ENCODE data around the gene SIX2.

The SIX2 gene

DNA sequence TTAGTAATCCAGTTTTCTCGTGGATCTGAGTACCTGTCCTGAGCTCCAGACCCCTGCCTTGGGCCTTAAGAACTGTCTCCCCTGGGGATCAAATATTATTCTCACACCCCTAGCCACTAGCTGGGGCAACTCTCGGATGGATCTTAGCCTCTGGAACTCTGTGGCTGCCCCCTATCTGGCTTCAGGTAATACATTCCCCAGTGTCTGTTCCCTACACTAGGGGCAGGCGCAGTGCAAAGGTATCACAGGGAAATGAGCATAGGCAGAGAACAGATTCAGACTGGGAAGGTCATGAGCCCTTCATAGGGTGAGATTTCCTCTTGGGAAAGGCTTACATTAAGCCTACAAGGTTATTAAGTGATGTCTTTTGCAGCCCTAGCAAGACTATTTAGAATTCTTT lies 11.2 kb upstream of the SIX2 start:
- no peak for DNase-seq

DNA sequence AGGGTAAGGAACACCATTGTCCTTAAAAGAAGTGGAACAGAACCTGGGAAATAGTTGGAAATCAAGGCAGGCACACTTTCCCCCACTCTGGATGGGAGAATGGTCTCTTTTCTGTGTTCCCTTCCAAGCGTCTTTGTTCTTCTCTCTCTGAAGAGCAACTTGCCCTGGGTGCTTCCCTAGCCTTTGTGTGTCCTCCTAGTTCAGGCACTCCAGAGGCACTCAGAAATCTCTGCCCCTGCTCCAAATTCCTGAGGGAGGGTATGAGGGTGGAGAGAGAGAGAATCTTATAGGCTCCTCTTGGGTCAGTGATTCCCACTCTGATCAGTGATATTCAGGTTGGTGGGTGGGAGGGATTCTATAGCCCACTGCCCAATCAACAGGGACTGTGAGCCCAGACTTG lies 8.8 kb upstream of the SIX2 start:
- no peak for DNase-seq

DNA sequence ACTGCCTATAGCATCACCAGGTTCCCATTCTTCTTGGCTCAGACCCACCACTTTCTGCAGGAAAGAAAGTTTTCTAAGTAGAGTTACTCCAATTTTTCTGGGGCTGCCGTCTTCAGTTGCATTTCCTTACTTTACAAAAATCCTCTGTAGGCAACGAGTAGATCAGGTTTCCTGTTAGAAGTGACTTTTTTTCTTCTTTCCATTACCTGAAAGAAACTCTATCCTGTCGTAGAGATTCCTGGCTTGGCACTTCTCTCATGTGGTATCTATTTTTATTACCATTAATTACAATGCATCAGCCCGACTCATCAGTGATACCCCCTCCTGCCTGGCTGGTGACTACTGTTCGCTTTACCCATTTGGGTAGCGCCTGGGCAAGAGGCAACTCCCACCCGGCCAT lies 5.6 kb upstream of the SIX2 start:
- DNase-seq = no peak

DNA sequence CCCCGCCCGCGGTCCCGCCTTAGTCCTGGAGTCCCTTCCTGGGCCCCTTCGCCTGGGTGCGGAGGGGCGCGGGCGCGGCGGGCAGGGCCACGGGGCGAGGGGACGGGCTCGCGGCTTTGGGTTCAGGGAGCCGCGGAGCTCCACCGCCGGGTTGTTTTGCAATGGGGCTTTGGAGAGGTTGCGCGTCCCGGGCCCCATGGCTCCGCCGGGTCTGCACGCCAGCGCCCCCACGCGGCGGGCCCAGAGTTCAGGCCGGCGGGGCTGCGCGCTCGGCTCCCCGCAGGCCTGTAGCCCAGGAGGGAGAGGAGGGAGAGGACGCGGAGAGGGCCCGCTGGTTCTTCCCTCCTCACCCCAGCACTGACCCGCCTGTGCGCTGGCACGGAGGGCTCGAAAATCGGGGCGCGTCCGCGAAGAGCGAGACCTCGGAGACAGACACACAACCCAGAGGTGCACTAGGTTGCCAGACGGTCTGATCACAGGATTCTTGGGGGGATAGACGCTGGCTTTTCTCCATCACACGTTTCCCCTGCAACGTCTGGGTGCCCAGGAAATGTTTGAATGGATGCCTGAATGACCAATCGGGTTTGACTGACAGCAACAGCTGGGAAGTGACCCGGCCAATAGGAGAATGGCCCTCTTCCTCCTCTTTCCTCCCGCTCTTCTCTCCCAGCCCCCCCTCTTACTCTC lies 4.9 kb upstream of the SIX2 start:
- peak in 4 of 56 donors; percentile 6 to 56 (median 10) for DNase-seq

DNA sequence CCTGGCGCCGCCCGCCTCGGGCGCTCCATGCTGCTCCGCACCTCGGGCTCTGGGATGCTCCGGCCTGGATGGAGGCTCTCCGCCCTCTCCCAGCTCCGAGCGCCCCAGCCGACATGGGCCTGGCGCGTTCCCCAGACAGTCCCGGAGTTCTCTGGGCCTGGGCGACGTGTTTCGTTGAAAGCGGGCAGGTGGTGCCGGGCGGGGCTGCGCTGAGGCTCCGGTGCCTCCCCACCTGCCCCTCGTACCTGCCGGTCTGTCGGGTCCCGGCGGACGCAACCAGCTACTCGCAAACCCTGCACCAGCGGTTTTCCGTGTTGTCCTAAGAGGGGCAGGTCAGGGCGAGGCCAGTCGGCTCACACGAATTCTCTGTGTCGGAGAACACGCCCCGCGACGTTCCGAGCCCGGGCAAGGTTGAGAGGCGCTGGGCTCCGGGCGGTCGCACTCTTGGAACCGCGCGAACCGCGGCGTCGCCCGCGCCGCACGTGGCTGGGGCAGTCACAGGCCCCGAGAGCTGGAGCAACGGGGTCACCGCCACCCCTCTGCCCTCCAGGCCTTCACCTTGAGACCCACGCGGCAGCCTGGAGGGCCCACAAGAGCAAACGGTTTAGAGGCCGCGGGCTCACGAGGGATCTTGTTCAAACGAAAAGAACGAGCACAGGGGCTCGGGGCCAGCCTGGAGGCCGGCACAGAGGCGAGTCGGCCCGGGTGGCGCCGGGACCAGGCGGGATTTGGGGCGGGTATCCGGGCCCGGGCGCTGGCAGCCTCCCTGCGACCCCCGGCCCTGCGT lies 4.2 kb upstream of the SIX2 start:
- no peak for DNase-seq

DNA sequence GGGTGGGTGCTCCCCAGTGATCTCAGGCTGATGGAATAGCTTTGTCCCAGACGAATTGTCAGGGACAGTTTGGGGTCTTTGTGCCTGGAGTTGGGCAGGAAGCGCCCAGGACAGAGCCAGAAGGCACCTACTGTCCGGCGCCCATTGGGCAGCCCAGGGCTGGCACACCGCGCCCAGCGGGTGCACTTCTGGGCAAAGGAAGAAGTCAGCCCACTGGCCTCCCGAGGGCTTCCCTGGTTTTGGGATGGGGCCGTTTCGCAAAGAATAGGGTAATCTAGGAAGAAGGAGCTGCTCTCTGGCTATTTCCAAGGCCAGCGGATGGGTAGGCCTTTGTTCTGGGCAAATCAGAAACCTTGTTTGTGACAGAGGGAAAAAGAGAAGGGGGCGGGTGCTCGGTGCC lies 3.5 kb upstream of the SIX2 start:
- DNase-seq = no peak

DNA sequence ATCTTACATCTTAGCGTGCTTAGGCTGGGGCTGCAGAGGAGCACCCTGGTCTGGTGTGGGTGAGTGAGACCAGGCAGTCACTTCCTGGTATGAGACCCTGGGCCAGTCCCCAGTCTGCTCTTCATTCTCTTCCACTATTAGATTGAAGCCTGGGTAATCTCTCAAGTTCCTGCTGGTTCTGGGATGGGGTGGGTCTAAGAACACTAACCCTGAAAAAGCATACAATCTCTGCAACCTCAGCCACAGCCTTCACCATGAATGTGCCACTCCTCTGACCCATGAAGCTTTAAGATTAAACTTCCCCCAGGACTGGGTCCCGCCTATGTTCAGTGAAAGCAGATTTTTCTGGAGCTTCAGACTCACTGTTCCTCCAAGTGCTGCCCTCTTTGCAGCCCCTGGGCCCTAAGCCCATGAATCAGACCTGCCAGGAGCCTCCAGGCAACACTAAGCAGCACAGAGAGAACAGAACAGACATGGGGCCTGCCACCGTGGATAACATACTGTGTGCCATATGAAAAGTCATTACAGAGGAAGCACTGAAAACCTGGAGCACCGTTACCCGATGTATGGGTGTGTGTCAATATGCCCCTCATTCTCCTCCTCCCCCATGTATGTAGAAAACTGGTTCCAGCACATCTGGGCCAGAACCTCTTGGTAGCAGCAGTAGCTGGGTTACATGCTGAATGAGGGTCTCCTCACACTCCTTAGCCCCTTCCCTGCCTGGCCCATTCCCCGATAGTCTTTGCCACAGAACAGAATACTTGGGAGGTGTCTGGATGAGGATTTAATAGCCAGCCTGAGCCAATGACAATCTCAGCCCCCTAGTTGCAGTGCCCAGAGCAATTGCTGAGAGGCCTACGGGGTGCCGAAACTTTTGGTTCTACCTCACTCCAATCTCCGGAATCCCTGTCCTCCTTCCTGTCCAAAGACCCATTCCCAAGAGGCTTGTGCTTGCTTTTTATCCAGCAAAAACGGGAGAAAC lies 2.7 kb upstream of the SIX2 start:
- no peak for DNase-seq

DNA sequence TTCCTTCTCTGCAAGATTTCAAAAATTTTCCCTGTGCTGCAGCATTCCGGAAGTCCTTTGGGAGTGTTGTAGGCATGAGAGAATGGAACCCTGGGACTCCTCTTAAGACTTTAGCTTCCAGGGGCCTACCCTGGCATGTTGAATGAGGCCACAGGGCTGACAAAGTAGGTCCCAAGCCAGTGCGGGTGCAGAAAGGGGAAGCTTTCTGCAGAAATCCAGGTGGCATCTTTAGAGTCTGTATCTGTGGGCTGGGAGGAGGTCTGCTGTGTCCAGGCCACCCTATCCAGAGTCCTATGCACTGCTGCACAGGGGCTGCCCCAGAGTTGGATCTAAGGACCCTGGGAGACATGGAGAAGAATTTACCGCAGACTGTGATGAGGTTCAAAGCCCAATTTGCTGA lies 1.9 kb upstream of the SIX2 start:
- DNase-seq = no peak

DNA sequence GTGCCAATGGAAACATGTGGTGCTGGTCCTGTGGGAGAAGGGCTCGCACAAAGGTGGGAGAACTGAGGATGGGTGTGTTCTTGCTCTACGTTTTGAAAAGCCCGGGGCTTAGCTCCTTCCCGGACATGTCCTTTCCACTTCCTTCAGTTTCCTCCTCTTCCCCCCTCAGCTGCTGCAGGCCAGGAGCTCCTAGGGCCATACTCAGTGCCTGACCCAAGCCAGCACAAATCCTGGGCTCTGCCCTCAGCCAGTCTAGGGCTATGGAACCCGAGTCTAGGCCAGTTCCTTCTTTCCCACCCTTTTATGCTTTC lies 1.4 kb upstream of the SIX2 start:
- DNase-seq = no peak

DNA sequence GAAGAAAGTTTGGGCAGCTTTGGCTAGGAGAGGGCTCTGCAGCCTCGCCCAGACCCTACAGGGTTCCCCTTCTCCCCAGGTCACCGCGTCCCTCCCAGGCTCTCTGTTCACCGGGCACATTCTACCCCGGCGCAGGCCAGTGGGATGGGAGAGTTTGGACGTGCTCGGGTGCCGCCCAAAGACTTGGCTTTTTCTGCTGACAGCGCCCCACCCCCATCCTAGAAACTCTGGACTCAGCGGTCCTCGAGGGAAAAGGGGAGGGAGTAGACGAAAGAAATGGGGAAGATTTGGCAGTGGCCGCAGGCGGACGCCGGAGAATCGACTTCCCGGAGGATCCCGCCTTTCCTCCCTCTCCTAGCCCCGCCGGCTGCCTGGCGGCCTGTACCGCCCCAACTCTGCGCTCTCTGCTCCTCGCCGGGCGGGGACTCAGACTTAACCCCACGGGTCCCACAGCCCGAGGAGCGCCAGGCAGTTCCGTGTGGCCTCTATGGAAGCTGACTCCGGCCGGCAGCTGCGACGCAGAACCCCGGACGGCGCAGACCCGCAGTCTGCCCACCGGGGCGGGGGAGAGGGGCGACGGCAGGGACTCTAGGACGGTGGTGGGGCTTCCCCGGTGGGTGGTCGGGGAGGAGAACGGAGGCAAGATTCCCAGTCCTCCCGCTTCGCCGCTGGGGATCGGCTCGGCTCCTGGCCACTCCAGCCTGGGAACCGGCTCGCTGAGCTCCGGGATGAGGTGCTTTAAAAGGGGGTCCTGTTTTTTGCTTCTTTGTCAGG lies 863 bp upstream of the SIX2 start:
- no peak for DNase-seq

DNA sequence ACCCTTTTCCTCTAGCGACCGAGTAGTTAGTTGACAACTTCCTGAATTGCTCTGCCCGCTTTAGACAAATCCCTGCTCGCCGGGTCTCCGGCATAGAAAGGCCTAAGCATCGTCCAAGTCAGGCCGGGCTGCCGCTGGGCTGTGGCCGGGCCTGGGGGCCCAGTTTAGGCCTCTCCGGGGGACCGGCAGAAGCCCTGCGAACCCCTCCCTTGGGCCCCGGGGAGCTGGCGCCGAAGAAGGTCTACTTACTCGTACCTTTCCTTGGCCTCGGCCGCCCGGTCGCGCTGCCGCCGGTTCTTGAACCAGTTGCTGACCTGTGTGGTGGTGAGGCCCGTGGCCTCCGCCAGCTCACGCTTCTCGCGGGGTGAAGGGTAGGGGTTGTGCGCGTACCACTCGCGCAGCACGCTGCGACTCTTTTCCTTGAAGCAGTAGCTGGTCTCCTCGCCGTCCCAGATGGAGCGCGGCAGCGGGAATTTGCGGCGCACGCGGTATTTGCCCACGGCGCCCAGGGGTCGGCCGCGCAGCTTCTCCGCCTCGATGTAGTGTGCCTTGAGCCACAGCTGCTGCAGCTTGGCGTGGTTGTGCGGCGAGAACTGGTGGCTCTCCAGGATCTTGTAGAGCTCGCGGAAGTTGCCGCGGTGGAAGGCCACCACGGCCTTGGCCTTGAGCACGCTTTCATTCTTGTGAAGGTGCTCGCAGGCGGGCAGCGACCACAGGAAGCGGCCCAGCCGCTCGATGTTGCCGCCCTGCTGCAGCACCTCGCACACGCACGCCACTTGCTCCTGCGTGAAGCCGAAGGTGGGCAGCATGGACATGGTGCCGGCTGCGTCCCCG lies 739 bp downstream of the SIX2 start:
- DNase-seq = no peak

DNA sequence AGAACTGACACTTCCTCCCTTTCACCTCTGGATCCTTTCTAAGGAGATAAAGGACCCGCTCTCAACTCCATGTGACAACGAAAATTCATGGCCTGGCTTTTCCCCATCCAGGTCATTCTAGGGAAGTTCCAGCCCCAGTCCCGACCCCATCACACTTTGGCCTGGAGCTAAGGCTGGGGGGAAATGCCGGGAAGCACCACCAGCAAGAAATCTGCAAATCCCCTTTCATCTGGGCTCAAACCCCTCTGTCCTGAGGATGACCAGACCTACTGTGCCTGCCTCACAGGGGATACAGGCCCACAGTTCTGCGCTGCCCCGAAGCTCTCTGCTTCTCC lies 1.3 kb downstream of the SIX2 start:
- no peak for DNase-seq

DNA sequence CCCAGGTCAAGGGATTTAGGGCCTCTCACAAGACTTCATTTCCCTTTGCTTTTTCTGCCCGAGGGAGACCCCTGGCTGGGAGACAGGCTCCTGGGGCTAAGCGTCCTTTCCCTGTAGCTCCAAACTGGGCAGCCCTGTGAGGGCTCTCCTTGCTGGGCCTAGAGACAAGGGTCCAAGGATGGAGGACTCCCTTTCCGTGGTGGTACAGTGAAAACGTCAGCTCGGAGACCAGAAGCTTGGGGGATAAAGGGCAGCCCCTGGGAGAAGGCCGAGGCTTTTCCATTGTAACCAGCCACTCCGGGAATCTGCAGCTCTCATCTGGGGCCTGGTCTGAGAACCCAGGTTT lies 2.3 kb downstream of the SIX2 start:
- no peak for DNase-seq

DNA sequence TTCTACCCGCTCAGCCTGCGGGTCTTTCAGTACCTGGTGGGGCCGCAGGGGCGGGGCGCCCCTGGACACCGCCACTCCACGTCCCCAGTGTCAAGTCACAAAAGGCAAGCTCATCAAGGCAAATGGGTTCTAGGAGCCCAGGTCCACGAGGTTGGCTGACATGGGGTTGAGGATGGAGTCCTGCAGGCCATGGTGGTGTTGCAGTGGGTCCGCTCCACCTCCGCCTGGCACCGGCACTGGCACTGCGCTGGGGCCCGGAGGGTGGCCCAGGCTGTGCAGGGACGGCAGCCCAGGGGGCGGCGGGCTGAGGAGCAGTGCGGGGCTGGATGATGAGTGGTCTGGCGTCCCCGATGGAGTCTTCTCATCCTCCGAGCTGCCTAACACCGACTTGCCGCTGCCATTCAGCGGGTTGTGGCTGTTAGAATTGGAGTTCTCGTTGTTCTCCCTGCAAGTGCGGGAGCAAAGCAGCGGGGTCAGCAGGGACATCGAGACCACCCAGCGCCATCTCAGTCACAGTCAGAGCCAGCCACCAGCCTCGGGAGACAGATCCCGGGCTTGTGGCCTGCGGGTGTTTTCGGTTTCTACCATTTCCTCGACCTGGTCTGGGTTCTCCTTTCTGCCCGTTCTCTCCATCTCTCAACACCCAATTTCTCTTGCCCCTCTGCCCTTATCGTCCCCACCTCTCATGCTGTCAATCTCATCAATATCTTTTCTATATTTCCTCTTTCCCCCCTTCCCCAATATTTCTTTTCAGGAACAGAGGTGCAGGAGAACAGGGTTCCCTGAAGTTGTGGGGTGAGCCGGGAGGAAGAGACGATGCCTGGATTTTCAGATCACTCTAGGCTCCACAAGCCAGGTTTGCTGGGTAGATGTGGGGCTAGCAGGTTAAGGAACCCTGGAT lies 3.0 kb downstream of the SIX2 start:
- DNase-seq = no peak

DNA sequence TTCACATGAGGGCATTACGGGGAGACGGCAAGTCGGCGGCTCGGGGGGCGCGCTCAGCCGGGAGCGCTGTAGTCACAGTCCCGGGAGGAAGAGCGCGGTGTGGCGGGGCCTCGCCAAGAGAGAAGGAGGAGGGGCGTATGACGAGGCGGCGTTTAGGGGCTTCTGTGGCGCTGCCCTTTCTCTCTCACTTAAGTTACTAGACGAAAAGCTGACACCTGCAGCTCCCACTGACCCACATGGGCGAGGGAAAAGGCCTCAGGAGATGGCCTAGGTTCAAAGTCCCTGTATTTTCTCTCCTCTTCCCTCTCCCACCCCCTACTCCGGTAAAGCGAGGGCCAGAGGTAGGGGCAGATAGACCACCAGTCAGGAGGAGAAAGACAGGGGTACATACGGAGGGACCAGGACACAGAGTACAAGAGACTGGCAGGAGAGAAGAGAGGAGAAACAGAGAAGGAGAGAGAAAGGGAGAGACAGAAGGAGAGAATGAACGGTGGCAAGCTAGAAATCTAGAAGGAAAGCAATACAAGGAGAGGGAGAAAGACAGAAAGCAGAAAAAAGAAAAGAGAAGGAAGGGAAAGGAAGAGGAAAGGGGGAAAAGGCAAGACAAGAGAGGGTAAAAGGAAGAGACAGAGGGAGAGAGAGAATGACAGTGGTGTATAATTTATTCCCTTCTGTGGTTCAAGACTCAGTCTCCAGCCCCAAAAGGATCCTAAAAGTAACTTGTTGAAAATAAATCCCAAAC lies 3.8 kb downstream of the SIX2 start:
- no peak for DNase-seq

DNA sequence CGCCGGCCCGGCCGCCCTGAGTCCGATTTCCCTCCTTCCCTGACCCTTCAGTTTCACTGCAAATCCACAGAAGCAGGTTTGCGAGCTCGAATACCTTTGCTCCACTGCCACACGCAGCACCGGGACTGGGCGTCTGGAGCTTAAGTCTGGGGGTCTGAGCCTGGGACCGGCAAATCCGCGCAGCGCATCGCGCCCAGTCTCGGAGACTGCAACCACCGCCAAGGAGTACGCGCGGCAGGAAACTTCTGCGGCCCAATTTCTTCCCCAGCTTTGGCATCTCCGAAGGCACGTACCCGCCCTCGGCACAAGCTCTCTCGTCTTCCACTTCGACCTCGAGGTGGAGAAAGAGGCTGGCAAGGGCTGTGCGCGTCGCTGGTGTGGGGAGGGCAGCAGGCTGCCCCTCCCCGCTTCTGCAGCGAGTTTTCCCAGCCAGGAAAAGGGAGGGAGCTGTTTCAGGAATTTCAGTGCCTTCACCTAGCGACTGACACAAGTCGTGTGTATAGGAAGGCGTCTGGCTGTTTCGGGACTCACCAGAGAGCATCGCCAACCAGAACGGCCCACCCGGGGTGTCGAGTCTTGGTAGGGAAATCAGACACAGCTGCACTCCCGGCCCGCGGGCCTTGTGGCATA lies 4.6 kb downstream of the SIX2 start:
- DNase-seq = no peak

DNA sequence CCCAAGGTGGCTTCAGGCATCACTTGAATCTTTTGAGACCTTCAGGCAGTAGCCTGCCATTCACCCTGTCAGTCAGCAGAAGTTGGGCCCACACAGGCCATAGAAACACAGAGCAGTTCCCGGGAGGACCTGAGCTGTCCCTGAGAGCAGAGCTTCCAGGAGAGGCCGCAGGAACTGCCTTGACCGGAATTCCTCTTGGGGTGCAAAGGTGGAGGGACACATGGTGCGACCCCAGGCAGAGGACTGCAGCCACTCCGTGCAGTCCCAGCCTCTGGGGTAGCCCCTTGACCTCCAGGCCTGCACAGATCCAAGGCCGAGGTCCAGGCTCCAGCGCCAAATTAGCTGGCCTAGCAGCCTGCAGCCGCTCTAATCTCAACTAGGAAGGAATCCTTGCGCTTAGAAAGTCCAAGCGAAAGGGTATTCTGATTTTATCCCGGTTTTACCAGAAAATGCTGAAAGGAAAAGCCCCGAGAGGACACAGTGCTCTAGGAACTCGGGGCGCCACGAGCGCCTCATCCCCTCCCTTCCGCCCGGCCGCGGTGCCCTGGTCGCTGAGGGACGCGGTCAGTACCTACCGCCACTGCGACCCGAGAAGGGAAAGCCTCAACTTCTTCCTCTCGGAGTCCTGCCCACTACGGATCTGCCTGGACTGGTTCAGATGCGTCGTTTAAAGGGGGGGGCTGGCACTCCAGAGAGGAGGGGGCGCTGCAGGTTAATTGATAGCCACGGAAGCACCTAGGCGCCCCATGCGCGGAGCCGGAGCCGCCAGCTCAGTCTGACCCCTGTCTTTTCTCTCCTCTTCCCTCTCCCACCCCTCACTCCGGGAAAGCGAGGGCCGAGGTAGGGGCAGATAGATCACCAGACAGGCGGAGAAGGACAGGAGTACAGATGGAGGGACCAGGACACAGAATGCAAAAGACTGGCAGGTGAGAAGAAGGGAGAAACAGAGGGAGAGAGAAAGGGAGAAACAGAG lies 5.4 kb downstream of the SIX2 start:
- no peak for DNase-seq
